Mammary epithelial cell (primary cell): ENCODE measurements around the gene RPLP2.

Experiments used
- EZH2 ChIP-seq: IDR thresholded peaks from 2 replicates; pipeline ENCODE4 v1.6.1; 2012; ENCODE audit warnings: low read length, inconsistent platforms, borderline replicate concordance
- TF ChIP-seq, protein P1 (sequence below), 2 donors: IDR thresholded peaks in 1 of 2; conservative IDR thresholded peaks in 1 of 2; 2 replicates each; pipeline ENCODE4 v1.5.1; 2011 to 2012; ENCODE audit warnings: inconsistent platforms in 2 of 2, low read length in 2 of 2, mild to moderate bottlenecking in 2 of 2, control low read depth in 1 of 2, low read depth in 1 of 2; ENCODE audit not compliant: insufficient read depth in 1 of 2; ENCODE audit errors: extremely low read depth in 1 of 2

GRCh38 chr11:770642-771616 is 38.8 kb upstream of the RPLP2 start:
- TF ChIP-seq, protein P1, sequence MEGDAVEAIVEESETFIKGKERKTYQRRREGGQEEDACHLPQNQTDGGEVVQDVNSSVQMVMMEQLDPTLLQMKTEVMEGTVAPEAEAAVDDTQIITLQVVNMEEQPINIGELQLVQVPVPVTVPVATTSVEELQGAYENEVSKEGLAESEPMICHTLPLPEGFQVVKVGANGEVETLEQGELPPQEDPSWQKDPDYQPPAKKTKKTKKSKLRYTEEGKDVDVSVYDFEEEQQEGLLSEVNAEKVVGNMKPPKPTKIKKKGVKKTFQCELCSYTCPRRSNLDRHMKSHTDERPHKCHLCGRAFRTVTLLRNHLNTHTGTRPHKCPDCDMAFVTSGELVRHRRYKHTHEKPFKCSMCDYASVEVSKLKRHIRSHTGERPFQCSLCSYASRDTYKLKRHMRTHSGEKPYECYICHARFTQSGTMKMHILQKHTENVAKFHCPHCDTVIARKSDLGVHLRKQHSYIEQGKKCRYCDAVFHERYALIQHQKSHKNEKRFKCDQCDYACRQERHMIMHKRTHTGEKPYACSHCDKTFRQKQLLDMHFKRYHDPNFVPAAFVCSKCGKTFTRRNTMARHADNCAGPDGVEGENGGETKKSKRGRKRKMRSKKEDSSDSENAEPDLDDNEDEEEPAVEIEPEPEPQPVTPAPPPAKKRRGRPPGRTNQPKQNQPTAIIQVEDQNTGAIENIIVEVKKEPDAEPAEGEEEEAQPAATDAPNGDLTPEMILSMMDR (conservative IDR thresholded peaks at IDR 0.05 in 1 of 2, IDR thresholded peaks at IDR 0.05 in 1 of 2; ENCODE audit: extremely low read depth in 1 of 2, insufficient read depth in 1 of 2, low read depth in 1 of 2, low read length in 2 of 2): no peak
- TF ChIP-seq EZH2: no peak
